HEK293 (cell line): ENCODE results near the gene SPATA31C1.

ENCODE experiments used
- ZNF664 ChIP-seq: fragments of 450-650 bp; formaldehyde crosslinking; IDR thresholded peaks from 2 replicates; pipeline ENCODE4 v1.5.1; 2016; ENCODE audit warnings: missing biosample characterization, missing genetic modification characterization
- TF ChIP-seq, protein P1 (sequence below): fragments of 450-650 bp; formaldehyde crosslinking; IDR thresholded peaks from 2 replicates; pipeline ENCODE4 v1.5.1; 2016; ENCODE audit warnings: missing biosample characterization, missing genetic modification characterization
- TF ChIP-seq, protein P2 (sequence below): fragments of 450-650 bp; formaldehyde crosslinking; IDR thresholded peaks from 2 replicates; pipeline ENCODE4 v1.5.1; 2016; ENCODE audit warnings: missing biosample characterization, missing genetic modification characterization, borderline replicate concordance
- TF ChIP-seq, protein P3 (sequence below): fragments of 450-650 bp; formaldehyde crosslinking; IDR thresholded peaks from 2 replicates; pipeline ENCODE4 v1.5.1; 2016; ENCODE audit warnings: missing biosample characterization, missing genetic modification characterization

DNA sequence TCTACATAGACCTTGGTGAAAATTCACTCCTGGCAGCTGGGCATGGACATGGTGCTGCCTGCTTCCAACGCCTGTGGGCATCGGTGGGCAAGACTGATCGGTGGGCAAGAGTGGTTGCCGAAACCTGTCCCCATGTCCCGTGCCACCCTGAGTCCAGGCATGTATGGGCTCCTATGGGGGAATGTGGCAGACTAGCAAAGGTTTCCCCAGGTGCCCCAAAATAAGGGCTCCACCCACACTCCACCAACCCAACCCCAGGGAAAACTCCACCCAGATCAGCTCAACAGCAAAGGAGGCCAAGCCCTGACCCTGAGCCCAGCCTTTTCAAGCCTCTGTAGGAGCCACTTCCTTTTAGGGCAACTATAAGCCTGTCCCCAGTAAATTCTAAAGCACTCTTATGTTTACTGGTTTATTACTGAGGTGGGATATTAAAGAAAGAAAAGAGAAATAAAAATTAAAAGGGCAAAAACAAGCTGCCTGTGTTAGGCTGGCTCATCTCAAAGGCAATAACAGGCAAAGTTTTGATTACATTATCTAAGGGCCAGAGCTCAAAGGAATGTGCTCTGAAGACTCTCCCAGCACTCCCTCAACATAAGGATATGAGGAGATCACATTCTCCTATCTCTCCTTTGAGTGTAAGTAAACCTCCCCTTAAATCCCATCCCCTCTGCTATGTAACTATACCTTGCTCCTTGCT is 44.0 kb upstream of the SPATA31C1 start:
- TF ChIP-seq, protein P1, sequence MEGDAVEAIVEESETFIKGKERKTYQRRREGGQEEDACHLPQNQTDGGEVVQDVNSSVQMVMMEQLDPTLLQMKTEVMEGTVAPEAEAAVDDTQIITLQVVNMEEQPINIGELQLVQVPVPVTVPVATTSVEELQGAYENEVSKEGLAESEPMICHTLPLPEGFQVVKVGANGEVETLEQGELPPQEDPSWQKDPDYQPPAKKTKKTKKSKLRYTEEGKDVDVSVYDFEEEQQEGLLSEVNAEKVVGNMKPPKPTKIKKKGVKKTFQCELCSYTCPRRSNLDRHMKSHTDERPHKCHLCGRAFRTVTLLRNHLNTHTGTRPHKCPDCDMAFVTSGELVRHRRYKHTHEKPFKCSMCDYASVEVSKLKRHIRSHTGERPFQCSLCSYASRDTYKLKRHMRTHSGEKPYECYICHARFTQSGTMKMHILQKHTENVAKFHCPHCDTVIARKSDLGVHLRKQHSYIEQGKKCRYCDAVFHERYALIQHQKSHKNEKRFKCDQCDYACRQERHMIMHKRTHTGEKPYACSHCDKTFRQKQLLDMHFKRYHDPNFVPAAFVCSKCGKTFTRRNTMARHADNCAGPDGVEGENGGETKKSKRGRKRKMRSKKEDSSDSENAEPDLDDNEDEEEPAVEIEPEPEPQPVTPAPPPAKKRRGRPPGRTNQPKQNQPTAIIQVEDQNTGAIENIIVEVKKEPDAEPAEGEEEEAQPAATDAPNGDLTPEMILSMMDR (tag by site-specific recombination) = no peak
- TF ChIP-seq, protein P2, sequence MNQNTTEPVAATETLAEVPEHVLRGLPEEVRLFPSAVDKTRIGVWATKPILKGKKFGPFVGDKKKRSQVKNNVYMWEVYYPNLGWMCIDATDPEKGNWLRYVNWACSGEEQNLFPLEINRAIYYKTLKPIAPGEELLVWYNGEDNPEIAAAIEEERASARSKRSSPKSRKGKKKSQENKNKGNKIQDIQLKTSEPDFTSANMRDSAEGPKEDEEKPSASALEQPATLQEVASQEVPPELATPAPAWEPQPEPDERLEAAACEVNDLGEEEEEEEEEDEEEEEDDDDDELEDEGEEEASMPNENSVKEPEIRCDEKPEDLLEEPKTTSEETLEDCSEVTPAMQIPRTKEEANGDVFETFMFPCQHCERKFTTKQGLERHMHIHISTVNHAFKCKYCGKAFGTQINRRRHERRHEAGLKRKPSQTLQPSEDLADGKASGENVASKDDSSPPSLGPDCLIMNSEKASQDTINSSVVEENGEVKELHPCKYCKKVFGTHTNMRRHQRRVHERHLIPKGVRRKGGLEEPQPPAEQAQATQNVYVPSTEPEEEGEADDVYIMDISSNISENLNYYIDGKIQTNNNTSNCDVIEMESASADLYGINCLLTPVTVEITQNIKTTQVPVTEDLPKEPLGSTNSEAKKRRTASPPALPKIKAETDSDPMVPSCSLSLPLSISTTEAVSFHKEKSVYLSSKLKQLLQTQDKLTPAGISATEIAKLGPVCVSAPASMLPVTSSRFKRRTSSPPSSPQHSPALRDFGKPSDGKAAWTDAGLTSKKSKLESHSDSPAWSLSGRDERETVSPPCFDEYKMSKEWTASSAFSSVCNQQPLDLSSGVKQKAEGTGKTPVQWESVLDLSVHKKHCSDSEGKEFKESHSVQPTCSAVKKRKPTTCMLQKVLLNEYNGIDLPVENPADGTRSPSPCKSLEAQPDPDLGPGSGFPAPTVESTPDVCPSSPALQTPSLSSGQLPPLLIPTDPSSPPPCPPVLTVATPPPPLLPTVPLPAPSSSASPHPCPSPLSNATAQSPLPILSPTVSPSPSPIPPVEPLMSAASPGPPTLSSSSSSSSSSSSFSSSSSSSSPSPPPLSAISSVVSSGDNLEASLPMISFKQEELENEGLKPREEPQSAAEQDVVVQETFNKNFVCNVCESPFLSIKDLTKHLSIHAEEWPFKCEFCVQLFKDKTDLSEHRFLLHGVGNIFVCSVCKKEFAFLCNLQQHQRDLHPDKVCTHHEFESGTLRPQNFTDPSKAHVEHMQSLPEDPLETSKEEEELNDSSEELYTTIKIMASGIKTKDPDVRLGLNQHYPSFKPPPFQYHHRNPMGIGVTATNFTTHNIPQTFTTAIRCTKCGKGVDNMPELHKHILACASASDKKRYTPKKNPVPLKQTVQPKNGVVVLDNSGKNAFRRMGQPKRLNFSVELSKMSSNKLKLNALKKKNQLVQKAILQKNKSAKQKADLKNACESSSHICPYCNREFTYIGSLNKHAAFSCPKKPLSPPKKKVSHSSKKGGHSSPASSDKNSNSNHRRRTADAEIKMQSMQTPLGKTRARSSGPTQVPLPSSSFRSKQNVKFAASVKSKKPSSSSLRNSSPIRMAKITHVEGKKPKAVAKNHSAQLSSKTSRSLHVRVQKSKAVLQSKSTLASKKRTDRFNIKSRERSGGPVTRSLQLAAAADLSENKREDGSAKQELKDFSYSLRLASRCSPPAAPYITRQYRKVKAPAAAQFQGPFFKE (tag by site-specific recombination) = no peak
- TF ChIP-seq, protein P3, sequence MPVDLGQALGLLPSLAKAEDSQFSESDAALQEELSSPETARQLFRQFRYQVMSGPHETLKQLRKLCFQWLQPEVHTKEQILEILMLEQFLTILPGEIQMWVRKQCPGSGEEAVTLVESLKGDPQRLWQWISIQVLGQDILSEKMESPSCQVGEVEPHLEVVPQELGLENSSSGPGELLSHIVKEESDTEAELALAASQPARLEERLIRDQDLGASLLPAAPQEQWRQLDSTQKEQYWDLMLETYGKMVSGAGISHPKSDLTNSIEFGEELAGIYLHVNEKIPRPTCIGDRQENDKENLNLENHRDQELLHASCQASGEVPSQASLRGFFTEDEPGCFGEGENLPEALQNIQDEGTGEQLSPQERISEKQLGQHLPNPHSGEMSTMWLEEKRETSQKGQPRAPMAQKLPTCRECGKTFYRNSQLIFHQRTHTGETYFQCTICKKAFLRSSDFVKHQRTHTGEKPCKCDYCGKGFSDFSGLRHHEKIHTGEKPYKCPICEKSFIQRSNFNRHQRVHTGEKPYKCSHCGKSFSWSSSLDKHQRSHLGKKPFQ (tag by site-specific recombination) = no peak
- no peak for TF ChIP-seq ZNF664 (tag by site-specific recombination)
